CD14-positive monocyte (primary cell): Measurements from ENCODE around the gene MYL6. TPM values are rescaled to one million over a fixed set of nuclear protein-coding genes. Genes with fewer than 3 reads are reported as not detected.

Experiments
- DNase-seq, 3 donors: peaks; one replicate each; pipeline ENCODE4 v3.0.0-alpha.2; 2011 to 2022
- H2AFZ ChIP-seq: 2 replicates; pipeline ENCODE4 v1.6.0; 2012; ENCODE audit warnings: mild to moderate bottlenecking, low read depth, low read length, inconsistent platforms; ENCODE audit not compliant: insufficient read depth, poor library complexity, severe bottlenecking
- H3K27ac ChIP-seq, 2 donors: 1 replicate in 1 of 2; 2 replicates in 1 of 2; pipeline ENCODE4 v1.5.1; 2012 to 2013; ENCODE audit warnings: low read length in 2 of 2, control low read depth in 1 of 2, inconsistent platforms in 1 of 2, low read depth in 1 of 2, mild to moderate bottlenecking in 1 of 2
- H3K27me3 ChIP-seq, 2 donors: one replicate each; pipeline versions ENCODE4 v1.6.0 to v1.6.1; 2011 to 2013; ENCODE audit warnings: low read length in 2 of 2; ENCODE audit not compliant: control insufficient read depth in 2 of 2, insufficient read depth in 2 of 2
- H3K36me3 ChIP-seq, 2 donors: replicated peaks in 1 of 2; 1 replicate in 1 of 2; 2 replicates in 1 of 2; pipeline versions ENCODE4 v1.5.1 to v1.6.1; 2012 to 2013; ENCODE audit warnings: low read length in 2 of 2, control low read depth in 1 of 2, inconsistent platforms in 1 of 2, mild to moderate bottlenecking in 1 of 2; ENCODE audit not compliant: insufficient read depth in 2 of 2, control insufficient read depth in 1 of 2
- H3K4me1 ChIP-seq, 2 donors: 1 replicate in 1 of 2; 2 replicates in 1 of 2; pipeline versions ENCODE4 v1.5.1 to v1.6.1; 2012 to 2013; ENCODE audit warnings: low read length in 2 of 2, control low read depth in 1 of 2, inconsistent platforms in 1 of 2, mild to moderate bottlenecking in 1 of 2, moderate library complexity in 1 of 2; ENCODE audit not compliant: insufficient read depth in 2 of 2, control insufficient read depth in 1 of 2
- H3K4me2 ChIP-seq: replicated peaks from 2 replicates; pipeline ENCODE3; 2012; ENCODE audit warnings: low read length, moderate library complexity, mild to moderate bottlenecking; ENCODE audit not compliant: poor library complexity, severe bottlenecking; ENCODE audit errors: extremely low read depth
- H3K4me3 ChIP-seq, 3 experiments: fragments of 200-600 bp in 1 of 3; sonication (generic) in 1 of 3; replicated peaks in 1 of 3; 1 replicate in 2 of 3; 2 replicates in 1 of 3; pipeline ENCODE4 v1.5.1; 2011 to 2013; ENCODE audit warnings: low read length in 3 of 3, mild to moderate bottlenecking in 3 of 3, control low read depth in 2 of 3, low read depth in 2 of 3, inconsistent platforms in 1 of 3, moderate library complexity in 1 of 3
- H3K79me2 ChIP-seq: 2 replicates; pipeline ENCODE4 v1.6.0; 2012; ENCODE audit warnings: mild to moderate bottlenecking, control low read depth, inconsistent platforms, low read length, moderate library complexity; ENCODE audit not compliant: insufficient read depth
- H3K9ac ChIP-seq: 2 replicates; pipeline ENCODE4 v1.6.0; 2017; ENCODE audit warnings: low read length, mild to moderate bottlenecking; ENCODE audit not compliant: insufficient read depth, poor library complexity, severe bottlenecking
- H3K9me3 ChIP-seq, 2 donors: replicated peaks in 1 of 2; 1 replicate in 1 of 2; 2 replicates in 1 of 2; pipeline versions ENCODE4 v1.5.1 to v1.6.1; 2012 to 2013; ENCODE audit warnings: low read length in 2 of 2, control low read depth in 1 of 2; ENCODE audit not compliant: control insufficient read depth in 1 of 2, insufficient read depth in 1 of 2
- H4K20me1 ChIP-seq: 2 replicates; pipeline ENCODE4 v1.6.0; 2012; ENCODE audit warnings: mild to moderate bottlenecking, low read length, control low read depth, moderate library complexity; ENCODE audit not compliant: insufficient read depth
- H3K27ac Mint-ChIP-seq, 7 donors: one replicate each; pipeline ENCODE4 v1.8.0; 2020; ENCODE audit warnings: mild to moderate bottlenecking in 7 of 7, mixed read lengths in 7 of 7, moderate library complexity in 6 of 7, inconsistent platforms in 2 of 7
- H3K27me3 Mint-ChIP-seq, 3 donors: one replicate each; pipeline ENCODE4 v1.8.0; 2021 to 2022; ENCODE audit warnings: low read depth in 3 of 3, mild to moderate bottlenecking in 3 of 3, mixed read lengths in 3 of 3, moderate library complexity in 3 of 3, inconsistent platforms in 1 of 3
- H3K36me3 Mint-ChIP-seq, 2 donors: one replicate each; pipeline ENCODE4 v1.8.0; 2020; ENCODE audit warnings: mixed read lengths in 2 of 2, inconsistent platforms in 1 of 2, mild to moderate bottlenecking in 1 of 2
- H3K4me1 Mint-ChIP-seq: one replicate; pipeline ENCODE4 v1.8.0; 2020; ENCODE audit warnings: mild to moderate bottlenecking, mixed read lengths
- H3K4me3 Mint-ChIP-seq, 2 donors: one replicate each; pipeline ENCODE4 v1.8.0; 2020; ENCODE audit warnings: mild to moderate bottlenecking in 2 of 2, mixed read lengths in 2 of 2, moderate library complexity in 1 of 2
- H3K9me3 Mint-ChIP-seq, 7 donors: one replicate each; pipeline ENCODE4 v1.8.0; 2020 to 2022; ENCODE audit warnings: mixed read lengths in 7 of 7, mild to moderate bottlenecking in 6 of 7, moderate library complexity in 6 of 7, inconsistent platforms in 2 of 7
- CTCF ChIP-seq: fragments of 200-600 bp; IDR thresholded peaks from one replicate; pipeline ENCODE4 v1.8.0; 2022; ENCODE audit warnings: antibody characterized with exemption, mild to moderate bottlenecking
- WGBS: methylation state at CpG from one replicate; pipeline ENCODE4 v1.1.5; 2013; ENCODE audit warnings: missing lambda C conversion rate; ENCODE audit not compliant: insufficient coverage; 5-methylcytosine and 5-hydroxymethylcytosine counted together
- intact Hi-C, 2 donors: fragments of 100-400 bp; cut with micrococcal nuclease; formaldehyde crosslinking; loops; one replicate each; pipeline versions ENCODE4 v1.15.0 to v1.15.1; 2023
- polyA plus RNA-seq, 3 donors: library from polyadenylated mRNA; depleted of rRNA in 1 of 3; unstranded in 2 of 3; stranded (reverse) in 1 of 3; fragments of 300-500 nt in 2 of 3; fragments of >200 nt in 1 of 3; fragmentation: Illumina TruSeq in 2 of 3; gene quantifications; 1 replicate in 2 of 3; 2 replicates in 1 of 3; pipeline ENCODE4 v1.2.3, GENCODE V29; 2012 to 2021

The MYL6 gene
- polyA plus RNA-seq, 3 donors, result 1,962 to 3,939 (median 3,189) TPM

- peaks cover 38% of the 10 kb centered on the region for H3K79me2 ChIP-seq
- H3K4me2 ChIP-seq, result peak overlapping the region; percentile 96
- peak; percentile 46 to 62 (median 49) for DNase-seq
- H3K27me3 Mint-ChIP-seq, result no peaks in the 10 kb centered on the region
- H3K9me3 ChIP-seq, result no peaks in the 10 kb centered on the region
- H3K4me1 ChIP-seq, result peaks cover 34 to 37% of the 10 kb centered on the region in 2 donors
- H3K4me1 Mint-ChIP-seq, result peaks cover 43% of the 10 kb centered on the region
- H3K27ac Mint-ChIP-seq, result peak overlapping the region; percentile 87 to 96 (median 92)
- intact Hi-C loops, result loop anchor here (2.0 to 10.0 kb wide), 7 partner anchors 31 to 275 kb away; partner anchors contain the start of genes SPRYD4 (in 2 of the 2), ANKRD52 (in 1 of the 2), MYL6 (in 1 of the 2) and NABP2 (in 1 of the 2)
- H3K27me3 ChIP-seq, result no peaks in the 10 kb centered on the region
- peak overlapping the region; percentile 49 to 83 (median 74) for H3K4me3 ChIP-seq
- no peaks in the 10 kb centered on the region for H3K9me3 Mint-ChIP-seq
- peaks cover 10 to 18% of the 10 kb centered on the region in 2 donors for H3K36me3 Mint-ChIP-seq
- H2AFZ ChIP-seq, result peak overlapping the region; percentile 92
- H4K20me1 ChIP-seq, result peaks cover 9% of the 10 kb centered on the region
- H3K9ac ChIP-seq, result peak overlapping the region; percentile 68
- peak overlapping the region; percentile 59 to 75 for H3K27ac ChIP-seq
- peaks cover 6 to 18% of the 10 kb centered on the region in 2 donors for H3K36me3 ChIP-seq
- whole genome bisulfite sequencing, result 0% methylated on average over 15 of the region's 42 CpGs
- peak; percentile 33 for TF ChIP-seq CTCF
- peak overlapping the region; percentile 95 to 96 for H3K4me3 Mint-ChIP-seq
Observed at GRCh38 chr12:56189918-56190694, 31.9 kb downstream of the MYL6 start.

GRCh38 chr12:56190695-56191155, 32.6 kb downstream of the MYL6 start:
- H3K79me2 ChIP-seq, result peaks cover 33% of the 10 kb centered on the region
- H3K27me3 ChIP-seq, result no peaks in the 10 kb centered on the region
- peak overlapping the region; percentile 92 for H2AFZ ChIP-seq
- peaks cover 34 to 37% of the 10 kb centered on the region in 2 donors for H3K4me1 ChIP-seq
- Mint-ChIP-seq H3K9me3 (no peaks in the 10 kb centered on the region), H3K27ac (peak overlapping the region in 3 of 7 donors; percentile 87 to 96 (median 89)), H3K36me3 (peaks cover 8 to 12% of the 10 kb centered on the region in 2 donors), H3K4me3 (peak overlapping the region; percentile 95 to 96), H3K4me1 (peaks cover 43% of the 10 kb centered on the region), H3K27me3 (no peaks in the 10 kb centered on the region)
- no peak for TF ChIP-seq CTCF
- peak overlapping the region; percentile 68 for H3K9ac ChIP-seq
- peaks cover 9% of the 10 kb centered on the region for H4K20me1 ChIP-seq
- peaks cover 4 to 13% of the 10 kb centered on the region in 2 donors for H3K36me3 ChIP-seq
- WGBS, result 4% methylated on average over 4 of the region's 9 CpGs
- no peak for DNase-seq
- H3K4me2 ChIP-seq, result peak overlapping the region; percentile 96
- H3K4me3 ChIP-seq, result peak overlapping the region in 1 of 3 experiments; percentile 83
- no peaks in the 10 kb centered on the region for H3K9me3 ChIP-seq
- intact Hi-C loops, result loop anchor here (10.0 kb wide), 2 partner anchors 64 to 274 kb away; partner anchors contain the start of genes SPRYD4 (in 2 of the 2) and ANKRD52 (in 1 of the 2)
- H3K27ac ChIP-seq, result peak overlapping the region in 1 of 2 donors; percentile 59
